Measurements from ENCODE around the gene NUBP2.

The NUBP2 gene

GRCh38 chr16:1779741-1780676 is 2.8 kb upstream of the NUBP2 start:
- Histone ChIP-seq H3K9me3 (ENCODE audit: control insufficient read depth, low read length) (no peaks in the 10 kb centered on the region), H3K36me3 (ENCODE audit: control insufficient read depth, insufficient read depth, low read length) (peaks cover 53% of the 10 kb centered on the region)
- WGBS, 2 experiments (ENCODE audit: insufficient coverage in 2 of 2) = 93 to 97% methylated on average over 20 to 21 of the region's 27 CpGs

GRCh38 chr16:1780677-1781072 is 2.1 kb upstream of the NUBP2 start:
- 90% methylated on average over 4 to 6 of the region's 6 CpGs for WGBS, 2 experiments (ENCODE audit: insufficient coverage in 2 of 2)
- Histone ChIP-seq H3K4me1 (ENCODE audit: control insufficient read depth, insufficient read depth, low read length, poor library complexity, severe bottlenecking) (peaks cover 6% of the 10 kb centered on the region), H3K36me3 (ENCODE audit: control insufficient read depth, insufficient read depth, low read length) (peaks cover 55% of the 10 kb centered on the region), H3K27ac (ENCODE audit: low read depth, low read length, severe bottlenecking) (no peak overlapping the region), H3K9me3 (ENCODE audit: control insufficient read depth, low read length) (no peaks in the 10 kb centered on the region), H3K4me3 (ENCODE audit: extremely low read depth, insufficient read depth, low read length, poor library complexity, severe bottlenecking) (no peak overlapping the region)

More at GRCh38 chr16:1779741-1780676, 2.8 kb upstream of the NUBP2 start:
- Histone ChIP-seq H3K4me3 (ENCODE audit: extremely low read depth, insufficient read depth, low read length, poor library complexity, severe bottlenecking) (no peak overlapping the region), H3K27ac (ENCODE audit: low read depth, low read length, severe bottlenecking) (no peak overlapping the region), H3K4me1 (ENCODE audit: control insufficient read depth, insufficient read depth, low read length, poor library complexity, severe bottlenecking) (peaks cover 6% of the 10 kb centered on the region)

GRCh38 chr16:1781254-1781653 is 1.5 kb upstream of the NUBP2 start:
- Histone ChIP-seq H3K4me1 (ENCODE audit: control insufficient read depth, insufficient read depth, low read length, poor library complexity, severe bottlenecking) (peaks cover 6% of the 10 kb centered on the region), H3K36me3 (ENCODE audit: control insufficient read depth, insufficient read depth, low read length) (peaks cover 55% of the 10 kb centered on the region), H3K27ac (ENCODE audit: low read depth, low read length, severe bottlenecking) (no peak overlapping the region), H3K9me3 (ENCODE audit: control insufficient read depth, low read length) (no peaks in the 10 kb centered on the region), H3K4me3 (ENCODE audit: extremely low read depth, insufficient read depth, low read length, poor library complexity, severe bottlenecking) (peak overlapping the region; percentile 93)
- WGBS, 2 experiments (ENCODE audit: insufficient coverage in 2 of 2) = 86% methylated on average over 19 to 20 of the region's 20 CpGs

GRCh38 chr16:1781758-1782407 is 877 bp upstream of the NUBP2 start:
- Histone ChIP-seq H3K4me3 (ENCODE audit: extremely low read depth, insufficient read depth, low read length, poor library complexity, severe bottlenecking) (peak overlapping the region; percentile 93), H3K27ac (ENCODE audit: low read depth, low read length, severe bottlenecking) (peak overlapping the region; percentile 36), H3K4me1 (ENCODE audit: control insufficient read depth, insufficient read depth, low read length, poor library complexity, severe bottlenecking) (peaks cover 6% of the 10 kb centered on the region), H3K36me3 (ENCODE audit: control insufficient read depth, insufficient read depth, low read length) (peaks cover 55% of the 10 kb centered on the region), H3K9me3 (ENCODE audit: control insufficient read depth, low read length) (no peaks in the 10 kb centered on the region)
- WGBS, 2 experiments (ENCODE audit: insufficient coverage in 2 of 2) = 1% methylated on average over 45 to 53 of the region's 70 CpGs

GRCh38 chr16:1784977-1785845 is 2.5 kb downstream of the NUBP2 start:
- 95 to 98% methylated on average over 18 to 24 of the region's 26 CpGs for WGBS, 2 experiments (ENCODE audit: insufficient coverage in 2 of 2)
- Histone ChIP-seq H3K27ac (ENCODE audit: low read depth, low read length, severe bottlenecking) (no peak overlapping the region), H3K36me3 (ENCODE audit: control insufficient read depth, insufficient read depth, low read length) (peaks cover 54% of the 10 kb centered on the region), H3K9me3 (ENCODE audit: control insufficient read depth, low read length) (no peaks in the 10 kb centered on the region), H3K4me3 (ENCODE audit: extremely low read depth, insufficient read depth, low read length, poor library complexity, severe bottlenecking) (no peak overlapping the region), H3K4me1 (ENCODE audit: control insufficient read depth, insufficient read depth, low read length, poor library complexity, severe bottlenecking) (peaks cover 6% of the 10 kb centered on the region)

GRCh38 chr16:1785846-1786170 is 3.0 kb downstream of the NUBP2 start:
- WGBS, 2 experiments (ENCODE audit: insufficient coverage in 2 of 2) = 96 to 99% methylated on average over 10 to 14 of the region's 14 CpGs
- H3K4me1 ChIP-seq (ENCODE audit: control insufficient read depth, insufficient read depth, low read length, poor library complexity, severe bottlenecking) = peaks cover 6% of the 10 kb centered on the region
- H3K27ac ChIP-seq (ENCODE audit: low read depth, low read length, severe bottlenecking) = no peak overlapping the region
- H3K36me3 ChIP-seq (ENCODE audit: control insufficient read depth, insufficient read depth, low read length) = peaks cover 52% of the 10 kb centered on the region
- H3K9me3 ChIP-seq (ENCODE audit: control insufficient read depth, low read length) = no peaks in the 10 kb centered on the region
- no peak overlapping the region for H3K4me3 ChIP-seq (ENCODE audit: extremely low read depth, insufficient read depth, low read length, poor library complexity, severe bottlenecking)

GRCh38 chr16:1786242-1787055 is 3.7 kb downstream of the NUBP2 start:
- Histone ChIP-seq H3K27ac (ENCODE audit: low read depth, low read length, severe bottlenecking) (no peak overlapping the region), H3K4me3 (ENCODE audit: extremely low read depth, insufficient read depth, low read length, poor library complexity, severe bottlenecking) (no peak overlapping the region), H3K36me3 (ENCODE audit: control insufficient read depth, insufficient read depth, low read length) (peaks cover 49% of the 10 kb centered on the region), H3K9me3 (ENCODE audit: control insufficient read depth, low read length) (no peaks in the 10 kb centered on the region), H3K4me1 (ENCODE audit: control insufficient read depth, insufficient read depth, low read length, poor library complexity, severe bottlenecking) (peaks cover under 1% of the 10 kb centered on the region)
- WGBS, 2 experiments (ENCODE audit: insufficient coverage in 2 of 2) = 95 to 97% methylated on average over 48 of the region's 51 CpGs

GRCh38 chr16:1787056-1787321 is 4.2 kb downstream of the NUBP2 start:
- no peaks in the 10 kb centered on the region for H3K9me3 ChIP-seq (ENCODE audit: control insufficient read depth, low read length)
- 91 to 97% methylated on average over 6 of the region's 6 CpGs for WGBS, 2 experiments (ENCODE audit: insufficient coverage in 2 of 2)
- no peak overlapping the region for H3K4me3 ChIP-seq (ENCODE audit: extremely low read depth, insufficient read depth, low read length, poor library complexity, severe bottlenecking)
- H3K4me1 ChIP-seq (ENCODE audit: control insufficient read depth, insufficient read depth, low read length, poor library complexity, severe bottlenecking) = no peaks in the 10 kb centered on the region
- H3K27ac ChIP-seq (ENCODE audit: low read depth, low read length, severe bottlenecking) = no peak overlapping the region
- peaks cover 49% of the 10 kb centered on the region for H3K36me3 ChIP-seq (ENCODE audit: control insufficient read depth, insufficient read depth, low read length)

GRCh38 chr16:1787322-1788094 is 4.7 kb downstream of the NUBP2 start:
- H3K4me3 ChIP-seq (ENCODE audit: extremely low read depth, insufficient read depth, low read length, poor library complexity, severe bottlenecking) = no peak overlapping the region
- no peaks in the 10 kb centered on the region for H3K4me1 ChIP-seq (ENCODE audit: control insufficient read depth, insufficient read depth, low read length, poor library complexity, severe bottlenecking)
- 96 to 97% methylated on average over 44 of the region's 44 CpGs for WGBS, 2 experiments (ENCODE audit: insufficient coverage in 2 of 2)
- H3K36me3 ChIP-seq (ENCODE audit: control insufficient read depth, insufficient read depth, low read length) = peaks cover 49% of the 10 kb centered on the region
- H3K27ac ChIP-seq (ENCODE audit: low read depth, low read length, severe bottlenecking) = no peak overlapping the region
- H3K9me3 ChIP-seq (ENCODE audit: control insufficient read depth, low read length) = no peaks in the 10 kb centered on the region

Data from mesodermal cell (in vitro differentiated cells).